H9 (cell line): ENCODE data around the gene PHKA2. TPM values are rescaled to one million over a fixed set of nuclear protein-coding genes. Genes with fewer than 3 reads are reported as not detected.

Source experiments
- DNase-seq: peaks from one replicate; pipeline ENCODE4 v3.0.0-alpha.2; 2017
- H2AFZ ChIP-seq: one replicate; pipeline ENCODE4 v1.6.1; 2013; ENCODE audit warnings: mild to moderate bottlenecking, low read length, control low read depth, moderate library complexity
- H2AK5ac ChIP-seq: 2 replicates; pipeline ENCODE4 v1.6.1; 2013; ENCODE audit warnings: low read length, control low read depth, mixed read lengths; ENCODE audit not compliant: insufficient read length
- H2BK120ac ChIP-seq: one replicate; pipeline ENCODE4 v1.6.1; 2013; ENCODE audit warnings: low read depth, mild to moderate bottlenecking, low read length, control low read depth, inconsistent platforms; ENCODE audit not compliant: poor library complexity, severe bottlenecking
- H2BK12ac ChIP-seq: 2 replicates; pipeline ENCODE4 v1.6.1; 2013; ENCODE audit warnings: low read length, control low read depth, mixed read lengths, low read depth; ENCODE audit not compliant: insufficient read length
- H2BK15ac ChIP-seq: 2 replicates; pipeline ENCODE4 v1.6.1; 2013; ENCODE audit warnings: low read depth, low read length, control low read depth
- H2BK20ac ChIP-seq: one replicate; pipeline ENCODE4 v1.6.1; 2013; ENCODE audit warnings: low read depth, mild to moderate bottlenecking, low read length, control low read depth, inconsistent platforms; ENCODE audit not compliant: poor library complexity, severe bottlenecking
- H2BK5ac ChIP-seq: 2 replicates; pipeline ENCODE4 v1.6.1; 2013; ENCODE audit warnings: low read length, control low read depth, mixed read lengths; ENCODE audit not compliant: insufficient read length
- H3K14ac ChIP-seq: 2 replicates; pipeline ENCODE4 v1.6.1; 2013; ENCODE audit warnings: low read length, control low read depth; ENCODE audit not compliant: insufficient read depth
- H3K18ac ChIP-seq: 2 replicates; pipeline ENCODE4 v1.6.1; 2013; ENCODE audit warnings: low read depth, mild to moderate bottlenecking, mixed read lengths, low read length, control low read depth; ENCODE audit not compliant: insufficient read length
- H3K23ac ChIP-seq: 2 replicates; pipeline ENCODE4 v1.6.1; 2013; ENCODE audit warnings: low read length, control low read depth, mixed read lengths, low read depth; ENCODE audit not compliant: insufficient read length
- H3K23me2 ChIP-seq: 2 replicates; pipeline ENCODE4 v1.6.1; 2013; ENCODE audit warnings: low read depth, mild to moderate bottlenecking, mixed read lengths, low read length, control low read depth; ENCODE audit not compliant: insufficient read length, poor library complexity, severe bottlenecking
- H3K27ac ChIP-seq: 2 replicates; pipeline ENCODE4 v1.5.1; 2013; ENCODE audit warnings: low read length, control low read depth, mixed read lengths, low read depth; ENCODE audit not compliant: insufficient read length
- H3K27me3 ChIP-seq: 2 replicates; pipeline ENCODE4 v1.6.1; 2013; ENCODE audit warnings: low read length, control low read depth, inconsistent platforms; ENCODE audit not compliant: insufficient read depth
- H3K4ac ChIP-seq: 2 replicates; pipeline ENCODE4 v1.6.1; 2013; ENCODE audit warnings: low read depth, mild to moderate bottlenecking, control low read depth, inconsistent platforms, low read length, moderate library complexity
- H3K4me1 ChIP-seq: 2 replicates; pipeline ENCODE4 v1.6.1; 2013; ENCODE audit warnings: low read length, control low read depth, inconsistent platforms; ENCODE audit not compliant: insufficient read depth
- H3K4me2 ChIP-seq: 2 replicates; pipeline ENCODE4 v1.6.1; 2013; ENCODE audit warnings: low read length, control low read depth, mixed read lengths; ENCODE audit not compliant: insufficient read length, insufficient read depth
- H3K56ac ChIP-seq: 2 replicates; pipeline ENCODE4 v1.6.1; 2013; ENCODE audit warnings: low read depth, mild to moderate bottlenecking, mixed read lengths, low read length, control low read depth; ENCODE audit not compliant: insufficient read length
- H3K79me1 ChIP-seq: 2 replicates; pipeline ENCODE4 v1.6.1; 2013; ENCODE audit warnings: low read depth, mild to moderate bottlenecking, moderate library complexity, low read length, control low read depth, inconsistent platforms; ENCODE audit not compliant: insufficient read depth, poor library complexity, severe bottlenecking
- H3K79me2 ChIP-seq: 2 replicates; pipeline ENCODE4 v1.6.1; 2013; ENCODE audit warnings: low read length, control low read depth, inconsistent platforms; ENCODE audit not compliant: insufficient read depth
- H3K9ac ChIP-seq: 2 replicates; pipeline ENCODE4 v1.6.1; 2013; ENCODE audit warnings: low read length, control low read depth, mixed read lengths; ENCODE audit not compliant: insufficient read length; ENCODE audit errors: extremely low read depth
- H3K9me3 ChIP-seq: one replicate; pipeline ENCODE4 v1.6.1; 2013; ENCODE audit warnings: low read depth, low read length, inconsistent platforms; ENCODE audit not compliant: control insufficient read depth
- H3T11ph ChIP-seq: one replicate; pipeline ENCODE4 v1.6.1; 2013; ENCODE audit warnings: mild to moderate bottlenecking, low read length, control low read depth, inconsistent platforms
- H4K20me1 ChIP-seq: one replicate; pipeline ENCODE4 v1.6.1; 2013; ENCODE audit not compliant: control insufficient read depth, insufficient read length, insufficient read depth
- H4K5ac ChIP-seq: 2 replicates; pipeline ENCODE4 v1.6.1; 2013; ENCODE audit warnings: low read depth, mild to moderate bottlenecking, mixed read lengths, low read length, control low read depth; ENCODE audit not compliant: insufficient read length
- H4K8ac ChIP-seq: replicated peaks from 2 replicates; pipeline ENCODE4 v1.6.1; 2013; ENCODE audit warnings: low read length, control low read depth, mixed read lengths, low read depth; ENCODE audit not compliant: insufficient read length
- H4K91ac ChIP-seq: 2 replicates; pipeline ENCODE4 v1.6.1; 2013; ENCODE audit warnings: low read depth, mild to moderate bottlenecking, moderate library complexity, mixed read lengths, low read length, control low read depth; ENCODE audit not compliant: insufficient read length
- H3K27ac Mint-ChIP-seq, 3 experiments: 2 replicates in 2 of 3; 3 replicates in 1 of 3; pipeline ENCODE4 v1.8.0; 2020 to 2021; ENCODE audit warnings: mixed read lengths in 3 of 3, mild to moderate bottlenecking in 1 of 3, moderate library complexity in 1 of 3
- H3K27me3 Mint-ChIP-seq: 2 replicates; pipeline ENCODE4 v1.8.0; 2021; ENCODE audit warnings: low read depth, mild to moderate bottlenecking, moderate library complexity, mixed read lengths
- H3K36me3 Mint-ChIP-seq, 3 experiments: 2 replicates in 2 of 3; 3 replicates in 1 of 3; pipeline ENCODE4 v1.8.0; 2020 to 2021; ENCODE audit warnings: low read depth in 3 of 3, mixed read lengths in 3 of 3; ENCODE audit not compliant: insufficient read depth in 1 of 3
- H3K4me1 Mint-ChIP-seq, 2 experiments: 2 replicates each; pipeline ENCODE4 v1.8.0; 2020; ENCODE audit warnings: mixed read lengths in 2 of 2
- H3K4me3 Mint-ChIP-seq, 2 experiments: 2 replicates in 1 of 2; 3 replicates in 1 of 2; pipeline ENCODE4 v1.8.0; 2020 to 2021; ENCODE audit warnings: mild to moderate bottlenecking in 2 of 2, mixed read lengths in 2 of 2, moderate library complexity in 1 of 2
- H3K9me3 Mint-ChIP-seq, 2 experiments: 2 replicates in 1 of 2; 3 replicates in 1 of 2; pipeline ENCODE4 v1.8.0; 2020; ENCODE audit warnings: mild to moderate bottlenecking in 2 of 2, mixed read lengths in 2 of 2, moderate library complexity in 1 of 2
- WGBS: extraction: QIAGEN DNeasy Blood & Tissue Kit; methylation state at CpG from one replicate; pipeline ENCODE4 v1.1.7; 2013; ENCODE audit warnings: missing lambda C conversion rate, low lambda C conversion rate, mixed read lengths; ENCODE audit not compliant: insufficient read length; ENCODE audit errors: extremely low coverage; 5-methylcytosine and 5-hydroxymethylcytosine counted together
- total RNA-seq: library from RNA; stranded (reverse); gene quantifications from 2 replicates; pipeline ENCODE4 v1.2.1, GENCODE V29; 2021
- TF ChIP-seq, protein P1 (sequence below): fragments of 200-600 bp; sonication (generic); conservative IDR thresholded peaks from 3 replicates; pipeline ENCODE4 v1.8.0; 2021; ENCODE audit warnings: antibody characterized with exemption, mild to moderate bottlenecking

Gene PHKA2
- total RNA-seq, 1 experiment from 2014 or later: 24.2 TPM

DNA sequence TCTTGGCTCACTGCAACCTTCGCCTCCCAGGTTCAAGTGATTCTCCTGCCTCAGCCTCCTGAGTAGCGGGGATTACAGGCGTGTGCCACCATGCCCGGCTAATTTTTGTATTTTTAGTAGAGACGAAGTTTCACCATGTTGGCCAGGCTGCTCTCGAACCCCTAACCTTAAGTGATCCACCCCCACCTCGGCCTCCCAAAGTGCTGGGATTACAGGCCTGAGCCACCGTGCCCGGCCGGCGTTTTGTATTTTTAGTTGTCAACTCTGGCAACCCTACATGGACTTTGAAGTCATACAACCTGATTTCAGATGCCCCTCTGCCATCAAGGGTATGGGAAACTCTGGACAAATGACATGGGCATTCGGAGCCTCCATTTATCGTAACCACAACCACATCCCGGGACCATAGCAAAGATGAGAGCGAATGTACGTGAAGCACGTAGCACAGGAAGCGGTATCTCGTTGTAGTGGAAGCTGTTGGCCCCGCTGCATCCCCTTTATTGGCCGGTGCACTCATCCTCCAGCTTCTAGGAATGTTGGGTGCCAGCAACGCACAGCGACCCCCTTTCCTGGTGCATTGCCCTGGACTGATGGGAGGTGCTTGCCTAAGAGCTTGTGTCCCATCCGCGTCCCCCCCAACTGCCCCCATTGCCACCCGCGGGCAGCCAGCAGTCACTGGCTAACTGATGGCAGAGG lies 109.2 kb downstream of the PHKA2 start:
- Histone ChIP-seq H3K23me2 (no peaks in the 10 kb centered on the region), H3T11ph (no peak overlapping the region), H3K14ac (no peak overlapping the region), H2AFZ (no peak overlapping the region), H3K4me2 (no peak overlapping the region), H3K27me3 (no peaks in the 10 kb centered on the region), H3K9ac (no peak overlapping the region), H3K79me1 (no peaks in the 10 kb centered on the region), H4K5ac (no peak overlapping the region), H3K9me3 (peaks cover 43% of the 10 kb centered on the region), H2BK5ac (no peak overlapping the region), H2BK20ac (no peak overlapping the region), H4K91ac (no peak overlapping the region), H3K4me1 (no peaks in the 10 kb centered on the region), H3K27ac (no peak overlapping the region), H2BK15ac (no peak overlapping the region), H2AK5ac (no peak overlapping the region), H3K18ac (no peak overlapping the region), H4K8ac (no peak overlapping the region), H3K4ac (no peak overlapping the region), H3K79me2 (no peaks in the 10 kb centered on the region), H3K56ac (no peak overlapping the region), H2BK12ac (no peak overlapping the region), H4K20me1 (no peaks in the 10 kb centered on the region), H3K23ac (no peak overlapping the region), H2BK120ac (no peak overlapping the region)
- Mint-ChIP-seq H3K9me3 (peaks cover 77 to 78% of the 10 kb centered on the region in 2 experiments), H3K4me1 (peaks cover 0 to 4% of the 10 kb centered on the region in 2 experiments; a peak in 1 of 4 replicates), H3K27me3 (peaks cover 2% of the 10 kb centered on the region), H3K4me3 (no peak overlapping the region), H3K27ac (no peak overlapping the region), H3K36me3 (peaks cover 2 to 4% (median 3%) of the 10 kb centered on the region in 3 experiments; a peak in 5 of 7 replicates)
- TF ChIP-seq, protein P1, sequence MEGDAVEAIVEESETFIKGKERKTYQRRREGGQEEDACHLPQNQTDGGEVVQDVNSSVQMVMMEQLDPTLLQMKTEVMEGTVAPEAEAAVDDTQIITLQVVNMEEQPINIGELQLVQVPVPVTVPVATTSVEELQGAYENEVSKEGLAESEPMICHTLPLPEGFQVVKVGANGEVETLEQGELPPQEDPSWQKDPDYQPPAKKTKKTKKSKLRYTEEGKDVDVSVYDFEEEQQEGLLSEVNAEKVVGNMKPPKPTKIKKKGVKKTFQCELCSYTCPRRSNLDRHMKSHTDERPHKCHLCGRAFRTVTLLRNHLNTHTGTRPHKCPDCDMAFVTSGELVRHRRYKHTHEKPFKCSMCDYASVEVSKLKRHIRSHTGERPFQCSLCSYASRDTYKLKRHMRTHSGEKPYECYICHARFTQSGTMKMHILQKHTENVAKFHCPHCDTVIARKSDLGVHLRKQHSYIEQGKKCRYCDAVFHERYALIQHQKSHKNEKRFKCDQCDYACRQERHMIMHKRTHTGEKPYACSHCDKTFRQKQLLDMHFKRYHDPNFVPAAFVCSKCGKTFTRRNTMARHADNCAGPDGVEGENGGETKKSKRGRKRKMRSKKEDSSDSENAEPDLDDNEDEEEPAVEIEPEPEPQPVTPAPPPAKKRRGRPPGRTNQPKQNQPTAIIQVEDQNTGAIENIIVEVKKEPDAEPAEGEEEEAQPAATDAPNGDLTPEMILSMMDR: no peak
- DNase-seq: no peak
- no CpG with 5 or more reads among the region's 27 CpGs for WGBS
